ENCODE data around the gene REST.

The REST gene

DNA sequence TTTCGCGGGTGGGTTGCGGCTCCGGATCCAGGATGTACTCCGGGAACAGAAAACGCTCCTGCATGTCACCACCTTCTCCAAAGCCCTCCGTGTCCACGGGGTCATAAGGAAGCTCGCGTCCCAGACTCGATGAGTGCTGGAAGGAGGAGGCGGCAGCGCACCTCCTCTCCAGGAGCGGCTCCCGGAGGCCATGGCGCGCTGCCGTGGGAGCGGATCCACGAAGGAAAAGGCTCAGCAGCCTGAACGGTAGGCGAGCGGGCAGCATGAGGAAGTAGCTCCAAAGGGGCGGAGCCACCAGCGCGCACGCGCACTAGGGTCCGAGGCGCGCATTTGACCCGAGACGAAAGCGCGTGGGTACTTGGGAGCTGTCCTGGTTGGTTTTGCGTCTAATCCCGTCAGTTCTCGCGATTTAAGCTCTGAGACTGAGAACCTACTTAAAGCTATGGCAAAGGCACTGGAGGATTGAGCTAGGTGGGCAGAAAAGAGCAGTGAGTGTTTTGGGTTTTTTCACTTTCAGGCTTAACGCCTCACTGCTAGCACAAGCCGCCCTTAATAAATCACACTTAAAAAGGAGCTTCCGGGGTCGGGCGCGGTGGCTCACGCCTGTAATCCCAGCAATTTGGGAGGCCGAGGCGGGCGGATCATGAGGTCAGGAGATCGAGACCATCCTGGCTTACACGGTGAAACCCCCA lies 69.8 kb downstream of the REST start, which contains the start of gene NOA1:
Gene NOA1, minus strand, starts transcription at position 286 of the 692 bp plus-strand sequence. Its CDS starts 21 bp downstream, at position 265.
- DNase-seq = peak; percentile 96

DNA sequence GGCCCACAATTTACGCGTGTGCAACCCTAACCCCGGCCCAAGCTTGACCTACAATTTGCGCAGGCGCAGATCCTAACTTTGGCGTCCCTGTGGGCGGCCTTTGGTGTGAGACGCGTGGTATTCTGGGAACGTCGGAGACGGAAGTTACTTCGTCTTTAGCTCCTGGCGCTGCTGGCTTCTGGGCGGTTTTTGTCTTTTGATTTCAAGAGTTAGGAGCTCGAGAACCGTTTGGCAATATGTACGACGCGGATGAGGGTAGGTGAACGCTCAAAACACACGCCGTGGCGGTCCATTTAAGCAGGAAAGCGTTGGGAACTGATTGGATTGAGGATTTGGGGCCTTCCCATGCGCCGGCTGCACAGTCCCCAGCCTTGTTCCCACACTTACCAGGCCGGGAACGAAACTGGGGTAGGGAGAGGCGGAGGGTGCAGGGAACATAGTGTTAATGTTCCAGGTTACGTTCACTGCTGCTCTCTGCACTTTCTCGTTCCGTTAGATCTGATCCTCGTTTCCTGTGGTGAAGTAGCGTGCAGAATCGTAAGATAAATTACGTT lies 71.1 kb downstream of the REST start, which contains the start of gene POLR2B:
Gene POLR2B, plus strand, starts transcription at position 147 of the 554 bp plus-strand sequence. Its CDS starts 90 bp downstream, at position 237.
- peak; percentile 88 for DNase-seq

DNA sequence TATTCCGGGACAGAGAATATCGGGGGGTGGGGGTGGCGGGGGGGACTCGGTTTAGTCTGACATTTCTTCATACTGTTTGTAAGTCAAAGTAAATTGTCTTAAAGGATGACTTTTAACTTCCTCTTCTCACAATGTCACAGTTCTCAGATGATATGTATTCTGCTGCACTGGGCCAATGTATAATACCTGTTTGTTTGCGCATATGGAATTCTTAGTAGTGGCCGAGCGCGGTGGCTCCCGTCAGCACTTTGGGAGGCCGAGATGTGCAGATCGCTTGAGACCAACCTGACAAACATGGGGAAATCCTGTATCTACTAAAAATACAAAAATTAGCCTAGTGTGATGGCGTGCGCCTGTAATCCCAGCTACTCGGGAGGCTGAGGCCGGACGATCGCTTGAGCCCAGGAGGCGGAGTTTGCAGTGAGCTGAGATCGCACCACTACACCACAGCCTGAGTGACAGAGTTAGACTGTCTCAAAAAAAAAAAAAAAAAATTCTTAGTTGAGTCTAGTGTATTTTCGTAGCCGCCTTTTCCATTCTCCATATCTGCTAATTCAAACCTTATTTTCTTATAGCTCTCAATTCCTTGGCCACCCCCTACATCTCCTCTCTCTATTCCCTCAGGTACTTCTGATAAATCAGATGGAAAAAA lies 71.8 kb downstream of the REST start:
- DNase-seq = no peak

DNA sequence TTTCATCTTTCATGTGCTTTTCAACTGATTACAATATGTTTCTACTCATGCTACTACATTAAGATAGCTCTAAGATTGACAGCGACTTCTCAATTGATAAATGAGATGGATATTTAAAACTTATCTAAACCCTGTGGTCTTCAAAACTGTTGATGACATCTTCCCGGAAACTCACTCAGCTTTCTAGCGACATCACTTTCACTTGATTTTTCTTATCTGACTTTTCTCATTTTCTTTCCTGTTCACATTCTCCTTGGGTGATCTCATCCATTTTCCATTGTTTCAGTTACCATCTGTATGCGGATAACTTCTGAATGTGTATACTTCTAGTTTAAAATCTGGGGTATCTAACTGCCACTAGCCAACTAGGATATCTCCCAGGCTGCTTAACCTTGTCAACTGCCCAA lies 74.1 kb downstream of the REST start:
- no peak for DNase-seq

DNA sequence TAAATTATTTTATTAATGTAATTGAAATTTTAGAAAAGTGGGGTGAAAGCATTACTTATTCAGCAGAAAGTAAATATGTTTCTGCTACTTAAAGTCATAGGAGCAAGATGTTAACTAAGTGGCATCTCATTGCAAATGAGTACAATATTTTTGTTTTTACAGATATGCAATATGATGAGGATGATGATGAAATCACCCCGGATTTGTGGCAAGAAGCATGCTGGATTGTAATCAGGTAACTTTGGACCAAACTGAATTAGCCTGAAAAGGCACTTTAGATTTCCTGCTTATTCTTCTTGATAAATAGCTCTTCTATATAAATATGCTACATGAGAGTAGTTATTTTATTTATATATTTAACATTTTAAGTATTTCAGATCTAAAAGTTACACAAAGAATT lies 78.5 kb downstream of the REST start:
- no peak for DNase-seq

DNA sequence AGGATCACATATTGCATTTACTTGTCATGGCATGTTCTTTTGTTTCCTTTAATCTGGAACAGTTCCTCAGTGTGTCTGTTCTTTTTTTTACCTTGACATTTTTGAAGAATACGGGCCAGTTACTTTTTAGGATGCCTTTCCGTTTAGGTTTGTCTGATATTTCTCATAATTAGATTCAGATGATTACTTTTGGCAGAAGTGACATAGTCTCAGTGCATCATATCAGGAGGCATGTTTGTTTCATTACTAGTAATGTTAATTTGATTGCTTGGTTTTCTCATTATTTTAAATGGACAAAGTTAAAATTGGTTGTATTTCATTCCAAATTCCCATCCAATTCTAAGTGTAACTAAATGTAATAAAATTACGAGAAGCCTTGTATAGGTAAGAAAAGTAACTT lies 79.3 kb downstream of the REST start:
- no peak for DNase-seq

DNA sequence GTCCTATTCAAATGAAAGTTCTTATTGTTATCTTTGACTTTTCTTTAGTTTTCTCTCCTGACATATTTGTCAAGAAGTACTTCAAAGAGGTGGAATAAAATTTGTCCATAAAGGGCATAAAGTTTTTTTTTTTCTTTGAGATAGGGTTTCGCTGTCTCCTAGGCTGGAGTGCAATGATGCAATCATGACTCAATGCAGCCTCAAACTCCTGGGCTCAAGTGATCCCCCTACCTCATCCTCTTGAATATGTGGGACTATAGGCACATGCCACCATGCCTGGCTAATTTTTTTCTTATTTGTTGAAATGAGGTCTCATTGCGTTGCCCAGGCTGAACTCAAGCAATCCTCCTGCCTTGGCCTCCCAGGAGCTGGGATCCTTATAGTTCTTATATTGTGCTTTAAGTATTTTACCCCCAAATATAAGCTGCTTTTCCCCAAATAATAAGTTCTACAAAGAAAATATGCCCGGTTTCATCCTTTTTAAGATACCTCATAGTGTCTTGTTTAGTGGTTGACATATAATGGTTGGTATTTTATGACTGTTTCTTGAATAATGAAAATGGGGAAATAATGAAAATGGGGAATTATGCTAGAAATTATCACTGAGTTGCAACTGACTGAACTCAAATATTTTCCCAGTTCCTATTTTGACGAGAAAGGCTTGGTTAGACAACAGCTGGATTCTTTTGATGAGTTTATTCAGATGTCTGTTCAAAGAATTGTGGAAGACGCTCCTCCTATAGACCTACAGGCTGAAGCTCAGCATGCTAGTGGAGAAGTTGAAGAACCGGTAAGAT lies 82.6 kb downstream of the REST start:
- DNase-seq = no peak

DNA sequence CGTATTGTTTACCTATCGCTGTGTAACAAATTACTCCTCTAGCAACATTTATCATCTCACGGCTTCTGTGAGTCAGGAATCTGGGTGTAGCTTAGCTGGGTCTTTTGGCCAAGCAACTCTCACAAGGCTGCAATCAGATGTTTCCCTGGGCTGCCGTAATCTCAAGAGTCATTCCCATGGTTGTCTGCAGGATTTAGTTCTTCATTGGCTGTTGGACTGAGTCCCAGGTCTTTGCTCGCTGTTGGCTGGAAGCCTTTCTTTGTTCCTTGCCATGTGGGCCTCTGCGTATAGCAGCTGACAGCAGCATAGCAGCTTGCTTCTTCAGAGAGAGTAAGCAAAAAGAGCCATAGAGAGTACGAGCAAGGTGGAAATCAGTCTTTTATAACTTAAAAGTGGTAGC lies 87.8 kb downstream of the REST start:
- no peak for DNase-seq

DNA sequence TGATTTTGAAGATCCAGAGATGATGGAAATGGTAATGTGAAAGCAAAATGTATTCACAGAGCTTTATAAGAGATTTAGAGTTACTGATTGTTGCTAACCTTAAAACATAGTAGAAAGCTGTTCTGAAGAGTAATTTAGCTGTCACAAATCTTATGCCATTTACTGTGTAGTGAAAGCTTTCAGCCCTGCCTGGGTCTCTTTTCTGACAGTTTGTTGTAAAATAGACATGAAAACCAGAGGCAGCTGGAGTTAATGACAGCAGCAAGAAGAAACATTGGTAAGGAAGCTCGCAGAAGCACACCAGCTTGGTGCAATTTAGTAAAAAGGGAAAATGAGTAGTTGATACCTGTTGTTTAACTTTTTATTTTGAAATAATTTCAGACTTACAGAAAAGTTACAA lies 92.1 kb downstream of the REST start:
- no peak for DNase-seq

DNA sequence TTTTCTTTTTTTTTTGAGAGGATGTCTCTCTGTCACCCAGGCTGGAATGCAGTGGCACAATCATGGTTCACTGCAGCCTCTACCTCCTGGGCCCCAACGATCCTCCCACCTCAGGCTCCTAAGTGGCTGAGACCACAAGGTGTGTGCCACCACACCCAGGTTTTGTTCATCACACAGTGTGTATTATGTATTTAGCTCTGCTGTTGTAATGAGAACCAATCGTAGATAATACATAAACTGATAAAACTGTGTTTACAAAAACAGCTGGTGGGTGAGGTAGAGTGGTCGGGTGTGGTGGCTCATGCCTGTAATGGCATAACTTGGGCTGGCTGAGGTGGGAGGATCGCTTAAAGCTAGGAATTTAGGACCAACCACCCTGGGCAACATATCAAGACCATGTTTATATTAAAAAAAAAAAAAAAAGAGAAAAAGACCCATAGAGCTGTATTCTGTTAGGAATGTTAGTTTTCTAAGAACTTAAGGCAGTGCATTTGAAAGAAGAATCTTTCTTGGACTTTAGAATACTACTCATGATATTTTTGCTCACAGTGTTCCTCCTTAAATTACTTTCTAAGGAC lies 105.9 kb downstream of the REST start:
- no peak for DNase-seq
